ENCODE data around the gene PFN2. TPM values are rescaled to one million over a fixed set of nuclear protein-coding genes. Genes with fewer than 3 reads are reported as not detected.
A peak's percentile ranks its signal among the peaks of the same experiment; 100 is the strongest.

Gene PFN2
- 10 to 100 TPM in 2 of 4 donors, 1 to 10 TPM in 2; 7.1 to 15.9 (median 12.6) TPM for total RNA-seq

DNA sequence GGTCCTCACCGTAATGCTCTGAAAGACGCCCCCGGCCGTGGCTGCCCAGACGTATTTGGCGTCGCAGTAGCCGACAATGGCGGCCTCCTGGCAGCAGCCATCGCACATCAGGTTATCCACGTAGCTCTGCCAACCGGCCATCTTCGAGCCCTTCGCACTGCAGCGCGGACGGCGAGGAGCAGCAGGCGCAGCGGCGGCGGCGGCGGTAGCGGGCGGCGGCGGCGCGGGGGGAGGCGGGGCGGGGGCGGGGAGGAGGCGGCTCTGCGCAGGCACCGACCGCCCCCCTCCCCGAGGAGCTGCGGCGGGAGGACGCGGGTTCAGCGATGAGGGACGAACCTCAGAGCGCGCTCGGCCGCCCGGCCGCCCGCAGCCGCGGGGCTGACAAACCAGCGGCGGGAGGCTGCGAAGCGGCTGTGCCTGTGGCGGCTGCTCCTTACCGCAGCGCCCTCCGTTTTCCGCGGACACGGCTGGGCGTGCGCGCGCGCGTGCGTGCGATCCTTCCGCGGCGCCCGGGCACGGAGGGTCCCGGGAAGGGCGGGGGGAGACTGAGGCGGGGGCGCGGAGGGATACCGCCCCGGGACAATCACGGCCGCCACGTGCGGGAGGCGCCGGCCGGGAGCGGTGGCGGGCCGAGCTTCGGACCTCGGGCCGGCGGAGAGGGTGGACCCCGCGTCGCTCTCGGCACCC, at the start of gene PFN2:
TSS of gene PFN2 (minus strand) at position 180 of the 687 bp plus-strand sequence. CDS start at position 141, 39 bp downstream.
- DNase-seq (ENCODE audit: low spot score in 2 of 2) = peak in 1 of 2 donors; percentile 87
- intact Hi-C loops (cut with DNase I; ENCODE audit: low total_unique reads) = loop anchor here (5.0 to 10.0 kb wide), 2 partner anchors 244 to 526 kb away; no protein-coding TSS in a partner anchor
- H3K4me3 ChIP-seq (ENCODE audit: low read depth, poor library complexity, severe bottlenecking) = peak within 1 kb of the TSS; percentile 56
- WGBS, 2 donors = 0% methylated on average over 11 to 25 of the region's 102 CpGs
- TF ChIP-seq, protein P1, sequence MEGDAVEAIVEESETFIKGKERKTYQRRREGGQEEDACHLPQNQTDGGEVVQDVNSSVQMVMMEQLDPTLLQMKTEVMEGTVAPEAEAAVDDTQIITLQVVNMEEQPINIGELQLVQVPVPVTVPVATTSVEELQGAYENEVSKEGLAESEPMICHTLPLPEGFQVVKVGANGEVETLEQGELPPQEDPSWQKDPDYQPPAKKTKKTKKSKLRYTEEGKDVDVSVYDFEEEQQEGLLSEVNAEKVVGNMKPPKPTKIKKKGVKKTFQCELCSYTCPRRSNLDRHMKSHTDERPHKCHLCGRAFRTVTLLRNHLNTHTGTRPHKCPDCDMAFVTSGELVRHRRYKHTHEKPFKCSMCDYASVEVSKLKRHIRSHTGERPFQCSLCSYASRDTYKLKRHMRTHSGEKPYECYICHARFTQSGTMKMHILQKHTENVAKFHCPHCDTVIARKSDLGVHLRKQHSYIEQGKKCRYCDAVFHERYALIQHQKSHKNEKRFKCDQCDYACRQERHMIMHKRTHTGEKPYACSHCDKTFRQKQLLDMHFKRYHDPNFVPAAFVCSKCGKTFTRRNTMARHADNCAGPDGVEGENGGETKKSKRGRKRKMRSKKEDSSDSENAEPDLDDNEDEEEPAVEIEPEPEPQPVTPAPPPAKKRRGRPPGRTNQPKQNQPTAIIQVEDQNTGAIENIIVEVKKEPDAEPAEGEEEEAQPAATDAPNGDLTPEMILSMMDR (IDR thresholded peaks at IDR 0.05) = no peak
- TF ChIP-seq POLR2A (IDR thresholded peaks at IDR 0.05) = no peak

GRCh38 chr3:150015901-150016300, 45.2 kb upstream of the PFN2 start:
- intact Hi-C loops (cut with DNase I; ENCODE audit: low total_unique reads) = no loop called here
- H3K4me3 ChIP-seq (ENCODE audit: low read depth, poor library complexity, severe bottlenecking) = no peak overlapping the region
- 77 to 93% methylated on average over 2 of the region's 2 CpGs for WGBS, 2 donors
- no peak for TF ChIP-seq POLR2A (IDR thresholded peaks at IDR 0.05)
- TF ChIP-seq, protein P1 (IDR thresholded peaks at IDR 0.05) = no peak
- DNase-seq (ENCODE audit: low spot score in 2 of 2) = no peak

DNA sequence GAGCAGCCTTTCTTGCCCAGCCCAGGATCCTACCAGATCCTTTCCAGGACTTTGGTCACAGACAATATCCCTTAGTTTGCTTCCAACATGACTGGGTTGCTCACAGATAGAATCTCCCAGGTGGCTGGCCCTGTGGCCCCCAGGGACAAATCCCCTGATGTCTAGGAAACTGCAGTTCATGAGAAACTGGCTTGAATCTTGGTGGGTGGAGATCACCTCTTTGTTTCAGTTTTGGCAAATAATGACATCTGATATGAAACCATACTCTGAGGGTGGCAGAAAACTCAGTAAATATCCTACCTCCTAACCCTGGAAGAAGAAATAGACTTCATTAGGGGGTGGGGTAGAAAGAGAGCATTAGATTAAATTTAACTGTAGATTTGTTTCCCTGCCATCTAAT, 44.1 kb upstream of the PFN2 start:
- DNase-seq (ENCODE audit: low spot score in 2 of 2) = no peak
- no peak overlapping the region for H3K4me3 ChIP-seq (ENCODE audit: low read depth, poor library complexity, severe bottlenecking)
- TF ChIP-seq, protein P1 (IDR thresholded peaks at IDR 0.05) = no peak
- no peak for TF ChIP-seq POLR2A (IDR thresholded peaks at IDR 0.05)
- intact Hi-C loops (cut with DNase I; ENCODE audit: low total_unique reads) = no loop called here

DNA sequence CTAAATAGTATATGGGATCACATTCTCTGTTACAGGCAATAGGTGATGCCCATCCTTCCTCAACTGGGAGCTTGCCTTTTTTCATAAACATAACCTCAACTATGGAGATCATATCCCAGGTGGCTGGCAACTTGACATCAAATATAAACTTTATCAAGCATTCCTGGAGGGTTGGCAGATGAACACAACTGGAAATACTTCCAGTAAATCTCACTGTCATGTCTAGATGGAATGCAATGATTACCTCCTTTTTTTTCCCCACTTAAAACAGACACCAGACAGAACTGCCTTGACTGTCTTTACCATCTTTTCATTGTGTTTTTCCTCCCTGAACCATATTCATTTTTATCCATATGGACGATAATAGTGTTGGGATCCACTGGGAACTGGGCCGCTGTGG, 43.1 kb upstream of the PFN2 start:
- 83 to 84% methylated on average over 2 of the region's 2 CpGs for WGBS, 2 donors
- no peak overlapping the region for H3K4me3 ChIP-seq (ENCODE audit: low read depth, poor library complexity, severe bottlenecking)
- intact Hi-C loops (cut with DNase I; ENCODE audit: low total_unique reads) = no loop called here
- no peak for DNase-seq (ENCODE audit: low spot score in 2 of 2)
- no peak for TF ChIP-seq POLR2A (IDR thresholded peaks at IDR 0.05)
- TF ChIP-seq, protein P1 (IDR thresholded peaks at IDR 0.05) = no peak

DNA sequence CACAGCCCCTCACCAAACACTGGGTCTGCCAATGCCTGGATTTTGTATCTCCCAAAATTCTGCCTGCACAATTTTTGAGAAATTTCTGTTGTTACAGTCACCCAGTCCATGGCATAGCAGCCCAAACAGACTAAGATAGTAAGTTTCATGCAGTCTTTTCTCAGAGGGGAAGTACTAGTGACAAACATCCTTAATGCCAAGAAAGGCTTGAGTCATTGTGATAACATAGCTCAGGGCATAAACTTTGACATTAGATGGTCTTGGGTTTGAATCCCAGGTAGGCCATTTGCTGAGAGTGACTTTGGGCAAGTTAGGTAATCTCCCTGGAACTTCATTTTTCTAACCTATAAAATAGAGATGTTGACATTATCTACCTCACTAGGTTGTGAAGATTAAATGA, 36.1 kb upstream of the PFN2 start:
- H3K4me3 ChIP-seq (ENCODE audit: low read depth, poor library complexity, severe bottlenecking) = no peak overlapping the region
- no peak for TF ChIP-seq POLR2A (IDR thresholded peaks at IDR 0.05)
- TF ChIP-seq, protein P1 (IDR thresholded peaks at IDR 0.05) = no peak
- intact Hi-C loops (cut with DNase I; ENCODE audit: low total_unique reads) = no loop called here
- no peak for DNase-seq (ENCODE audit: low spot score in 2 of 2)
